Measurements from ENCODE around the gene TICRR. TPM values are rescaled to one million over a fixed set of nuclear protein-coding genes. Genes with fewer than 3 reads are reported as not detected.

Gene TICRR
- total and polyA plus RNA-seq, 2 of the 4 experiments (the other 2 are of a cell fraction) = 3.0 to 4.2 TPM

GRCh38 chr15:89677381-89677780, 102.1 kb downstream of the TICRR start:
- no peak overlapping the region for H3K4ac ChIP-seq (ENCODE audit: low read depth, low read length)
- in situ Hi-C loops (cut with MboI; ENCODE audit: low sequenced_read_pairs) = no loop called here

More at GRCh38 chr15:89677381-89677780, 102.1 kb downstream of the TICRR start:
- POLR2A ChIA-PET (ENCODE audit: unreplicated experiment) = no interaction called here
- no peaks in the 10 kb centered on the region for H3K27me3 ChIP-seq (ENCODE audit: control insufficient read depth, insufficient read depth, low read length)
- no peak overlapping the region for H2AK5ac ChIP-seq (ENCODE audit: low read depth, low read length)
- no peak overlapping the region for H4K8ac ChIP-seq (ENCODE audit: low read depth in 2 of 2, low read length in 2 of 2)
- 43% methylated on average over 1 of the region's 1 CpG; no CpG with 5 or more reads in 1 of the 2 experiments for whole genome bisulfite sequencing, 2 experiments (ENCODE audit: extremely low coverage in 2 of 2, insufficient read length in 1 of 2)
- no peak overlapping the region for H3K27ac ChIP-seq (ENCODE audit: insufficient read depth, low read length)
- H4K91ac ChIP-seq (ENCODE audit: insufficient read depth, low read depth, low read length) = no peak overlapping the region
- H3K14ac ChIP-seq (replicated peaks; ENCODE audit: low read depth, low read length) = no peak overlapping the region
- no peaks in the 10 kb centered on the region for H3K79me1 ChIP-seq (ENCODE audit: low read depth in 1 of 2, low read length in 2 of 2)
- no peak for ATAC-seq (ENCODE audit: low read depth)
- no peak overlapping the region for H2BK20ac ChIP-seq (ENCODE audit: low read depth, low read length)
- no peak overlapping the region for H2BK120ac ChIP-seq (ENCODE audit: low read depth, low read length)
- CTCF ChIA-PET = no interaction called here
- H3K9ac ChIP-seq (ENCODE audit: low read depth, low read length) = no peak overlapping the region
- dilution Hi-C loops (cut with HindIII; ENCODE audit: low sequenced_read_pairs, unreplicated experiment) = no loop called here
- no peak overlapping the region for H2BK5ac ChIP-seq (ENCODE audit: low read depth, low read length, poor library complexity, severe bottlenecking)
- no peak overlapping the region for H2BK15ac ChIP-seq (ENCODE audit: low read depth, low read length)
- no peaks in the 10 kb centered on the region for H4K20me1 ChIP-seq (ENCODE audit: insufficient read depth, low read length)
- H3K9me1 ChIP-seq (ENCODE audit: insufficient read depth, low read length) = 0 out of 2 replicates have a peak, but pooled peaks cover 6% of the 10 kb centered on the region
- H3K36me3 ChIP-seq (ENCODE audit: control insufficient read depth, insufficient read depth, low read length) = no peaks in the 10 kb centered on the region
- H3K18ac ChIP-seq (ENCODE audit: low read depth, low read length) = no peak overlapping the region
- peaks cover 2% of the 10 kb centered on the region; the same call in 1 of the 2 replicates for H3K4me1 ChIP-seq (ENCODE audit: control insufficient read depth, insufficient read depth, low read length)
- intact Hi-C loops (cut with micrococcal nuclease) = no loop called here
- no peak overlapping the region for H4K5ac ChIP-seq (ENCODE audit: low read depth, low read length)
- BruUV-seq (replicated peaks) = no TSS peak
- H3K4me2 ChIP-seq (ENCODE audit: low read depth, low read length) = no peak overlapping the region
- DNase-seq = no peak
- TF ChIP-seq ELK1 (IDR thresholded peaks at IDR 0.05; ENCODE audit: borderline replicate concordance, low read depth, low read length) (no peak), FOS (IDR thresholded peaks at IDR 0.05; ENCODE audit: low read depth, low read length) (no peak), SMC3 (IDR thresholded peaks at IDR 0.05; ENCODE audit: low read depth, low read length) (no peak), CHD1 (IDR thresholded peaks at IDR 0.05; ENCODE audit: low read depth, low read length) (no peak), NFE2L2 (IDR thresholded peaks at IDR 0.05; ENCODE audit: low read depth, low read length) (no peak), MXI1 (IDR thresholded peaks at IDR 0.05; ENCODE audit: borderline replicate concordance, low read depth, low read length) (no peak), USF2 (IDR thresholded peaks at IDR 0.05; ENCODE audit: low read depth, low read length) (no peak), MAZ (IDR thresholded peaks at IDR 0.05; ENCODE audit: borderline replicate concordance, low read depth, low read length) (no peak), MAFK (IDR thresholded peaks at IDR 0.05; ENCODE audit: low read depth, low read length) (no peak)
- no peak overlapping the region for H2AFZ ChIP-seq (replicated peaks; ENCODE audit: low read length, poor library complexity)
- no peak overlapping the region for H3K23ac ChIP-seq (ENCODE audit: low read depth, low read length)
- no peak overlapping the region for H3K4me3 ChIP-seq (ENCODE audit: insufficient read depth, low read depth, low read length)
- no peak overlapping the region for H3K56ac ChIP-seq (ENCODE audit: extremely low read depth, insufficient read depth, low read length)
- no peaks in the 10 kb centered on the region for H3K9me3 ChIP-seq (ENCODE audit: control insufficient read depth, insufficient read depth, low read length)
- no peak overlapping the region for H2AK9ac ChIP-seq (replicated peaks; ENCODE audit: low read depth, low read length, poor library complexity)
